ENCODE data around the gene EDN3. TPM values are rescaled to one million over a fixed set of nuclear protein-coding genes. Genes with fewer than 3 reads are reported as not detected.

The EDN3 gene
- total and polyA plus RNA-seq, 2 of the 8 experiments (the other 6 are each of a cell fraction or from before 2014, with no cell fraction given), result 0.17 to 0.38 TPM

DNA sequence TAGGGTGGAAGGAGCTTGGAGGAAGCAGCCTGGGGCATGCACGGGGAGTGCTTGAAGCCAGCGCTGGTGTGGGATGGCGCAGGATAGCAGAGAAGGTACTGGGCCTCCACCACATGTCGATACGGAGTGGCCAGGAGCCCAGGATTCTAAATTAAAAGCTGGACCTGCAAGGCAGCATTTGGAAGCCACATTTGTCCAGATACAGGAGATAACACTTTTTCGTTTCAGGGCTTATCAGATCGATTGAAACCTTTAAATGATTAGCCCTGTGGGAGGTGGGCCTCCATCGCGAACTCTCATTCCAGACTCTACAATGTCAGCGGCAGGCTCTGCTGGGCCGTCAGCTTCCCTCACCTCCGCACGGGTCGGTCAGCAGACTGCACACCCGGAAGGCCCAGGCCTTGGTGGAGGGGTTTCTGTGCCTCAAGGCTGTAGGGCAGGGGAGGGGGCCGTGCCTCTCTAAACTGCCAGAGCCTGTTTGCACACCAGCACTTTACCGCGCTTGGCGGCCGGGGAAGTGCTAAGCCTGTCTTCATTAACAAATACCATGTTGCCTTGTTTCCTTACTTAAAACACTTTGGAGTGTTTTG, 17.9 kb downstream of the EDN3 start (continued):
- TF ChIP-seq, protein P1, sequence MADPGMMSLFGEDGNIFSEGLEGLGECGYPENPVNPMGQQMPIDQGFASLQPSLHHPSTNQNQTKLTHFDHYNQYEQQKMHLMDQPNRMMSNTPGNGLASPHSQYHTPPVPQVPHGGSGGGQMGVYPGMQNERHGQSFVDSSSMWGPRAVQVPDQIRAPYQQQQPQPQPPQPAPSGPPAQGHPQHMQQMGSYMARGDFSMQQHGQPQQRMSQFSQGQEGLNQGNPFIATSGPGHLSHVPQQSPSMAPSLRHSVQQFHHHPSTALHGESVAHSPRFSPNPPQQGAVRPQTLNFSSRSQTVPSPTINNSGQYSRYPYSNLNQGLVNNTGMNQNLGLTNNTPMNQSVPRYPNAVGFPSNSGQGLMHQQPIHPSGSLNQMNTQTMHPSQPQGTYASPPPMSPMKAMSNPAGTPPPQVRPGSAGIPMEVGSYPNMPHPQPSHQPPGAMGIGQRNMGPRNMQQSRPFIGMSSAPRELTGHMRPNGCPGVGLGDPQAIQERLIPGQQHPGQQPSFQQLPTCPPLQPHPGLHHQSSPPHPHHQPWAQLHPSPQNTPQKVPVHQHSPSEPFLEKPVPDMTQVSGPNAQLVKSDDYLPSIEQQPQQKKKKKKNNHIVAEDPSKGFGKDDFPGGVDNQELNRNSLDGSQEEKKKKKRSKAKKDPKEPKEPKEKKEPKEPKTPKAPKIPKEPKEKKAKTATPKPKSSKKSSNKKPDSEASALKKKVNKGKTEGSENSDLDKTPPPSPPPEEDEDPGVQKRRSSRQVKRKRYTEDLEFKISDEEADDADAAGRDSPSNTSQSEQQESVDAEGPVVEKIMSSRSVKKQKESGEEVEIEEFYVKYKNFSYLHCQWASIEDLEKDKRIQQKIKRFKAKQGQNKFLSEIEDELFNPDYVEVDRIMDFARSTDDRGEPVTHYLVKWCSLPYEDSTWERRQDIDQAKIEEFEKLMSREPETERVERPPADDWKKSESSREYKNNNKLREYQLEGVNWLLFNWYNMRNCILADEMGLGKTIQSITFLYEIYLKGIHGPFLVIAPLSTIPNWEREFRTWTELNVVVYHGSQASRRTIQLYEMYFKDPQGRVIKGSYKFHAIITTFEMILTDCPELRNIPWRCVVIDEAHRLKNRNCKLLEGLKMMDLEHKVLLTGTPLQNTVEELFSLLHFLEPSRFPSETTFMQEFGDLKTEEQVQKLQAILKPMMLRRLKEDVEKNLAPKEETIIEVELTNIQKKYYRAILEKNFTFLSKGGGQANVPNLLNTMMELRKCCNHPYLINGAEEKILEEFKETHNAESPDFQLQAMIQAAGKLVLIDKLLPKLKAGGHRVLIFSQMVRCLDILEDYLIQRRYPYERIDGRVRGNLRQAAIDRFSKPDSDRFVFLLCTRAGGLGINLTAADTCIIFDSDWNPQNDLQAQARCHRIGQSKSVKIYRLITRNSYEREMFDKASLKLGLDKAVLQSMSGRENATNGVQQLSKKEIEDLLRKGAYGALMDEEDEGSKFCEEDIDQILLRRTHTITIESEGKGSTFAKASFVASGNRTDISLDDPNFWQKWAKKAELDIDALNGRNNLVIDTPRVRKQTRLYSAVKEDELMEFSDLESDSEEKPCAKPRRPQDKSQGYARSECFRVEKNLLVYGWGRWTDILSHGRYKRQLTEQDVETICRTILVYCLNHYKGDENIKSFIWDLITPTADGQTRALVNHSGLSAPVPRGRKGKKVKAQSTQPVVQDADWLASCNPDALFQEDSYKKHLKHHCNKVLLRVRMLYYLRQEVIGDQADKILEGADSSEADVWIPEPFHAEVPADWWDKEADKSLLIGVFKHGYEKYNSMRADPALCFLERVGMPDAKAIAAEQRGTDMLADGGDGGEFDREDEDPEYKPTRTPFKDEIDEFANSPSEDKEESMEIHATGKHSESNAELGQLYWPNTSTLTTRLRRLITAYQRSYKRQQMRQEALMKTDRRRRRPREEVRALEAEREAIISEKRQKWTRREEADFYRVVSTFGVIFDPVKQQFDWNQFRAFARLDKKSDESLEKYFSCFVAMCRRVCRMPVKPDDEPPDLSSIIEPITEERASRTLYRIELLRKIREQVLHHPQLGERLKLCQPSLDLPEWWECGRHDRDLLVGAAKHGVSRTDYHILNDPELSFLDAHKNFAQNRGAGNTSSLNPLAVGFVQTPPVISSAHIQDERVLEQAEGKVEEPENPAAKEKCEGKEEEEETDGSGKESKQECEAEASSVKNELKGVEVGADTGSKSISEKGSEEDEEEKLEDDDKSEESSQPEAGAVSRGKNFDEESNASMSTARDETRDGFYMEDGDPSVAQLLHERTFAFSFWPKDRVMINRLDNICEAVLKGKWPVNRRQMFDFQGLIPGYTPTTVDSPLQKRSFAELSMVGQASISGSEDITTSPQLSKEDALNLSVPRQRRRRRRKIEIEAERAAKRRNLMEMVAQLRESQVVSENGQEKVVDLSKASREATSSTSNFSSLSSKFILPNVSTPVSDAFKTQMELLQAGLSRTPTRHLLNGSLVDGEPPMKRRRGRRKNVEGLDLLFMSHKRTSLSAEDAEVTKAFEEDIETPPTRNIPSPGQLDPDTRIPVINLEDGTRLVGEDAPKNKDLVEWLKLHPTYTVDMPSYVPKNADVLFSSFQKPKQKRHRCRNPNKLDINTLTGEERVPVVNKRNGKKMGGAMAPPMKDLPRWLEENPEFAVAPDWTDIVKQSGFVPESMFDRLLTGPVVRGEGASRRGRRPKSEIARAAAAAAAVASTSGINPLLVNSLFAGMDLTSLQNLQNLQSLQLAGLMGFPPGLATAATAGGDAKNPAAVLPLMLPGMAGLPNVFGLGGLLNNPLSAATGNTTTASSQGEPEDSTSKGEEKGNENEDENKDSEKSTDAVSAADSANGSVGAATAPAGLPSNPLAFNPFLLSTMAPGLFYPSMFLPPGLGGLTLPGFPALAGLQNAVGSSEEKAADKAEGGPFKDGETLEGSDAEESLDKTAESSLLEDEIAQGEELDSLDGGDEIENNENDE (IDR thresholded peaks at IDR 0.05; ENCODE audit: insufficient replicate concordance, low read length), result no peak
- TF ChIP-seq BCL11A (IDR thresholded peaks at IDR 0.05; ENCODE audit: low read depth in 2 of 2, low read length in 2 of 2) (no peak), ZNF274 (IDR thresholded peaks at IDR 0.05; ENCODE audit: borderline replicate concordance, extremely low read depth, low read length) (no peak), JUN (IDR thresholded peaks at IDR 0.05; ENCODE audit: low read depth, low read length) (no peak), POLR2A (IDR thresholded peaks at IDR 0.05; ENCODE audit: control extremely low read depth in 1 of 2, low read depth in 2 of 2, low read length in 2 of 2) (no peak), TAF1 (IDR thresholded peaks at IDR 0.05; ENCODE audit: low read depth, low read length) (no peak), SIN3A (conservative IDR thresholded peaks at IDR 0.05 in 1 of 2, IDR thresholded peaks at IDR 0.05 in 1 of 2; ENCODE audit: low read depth in 1 of 2, low read length in 2 of 2) (no peak), CHD1 (IDR thresholded peaks at IDR 0.05; ENCODE audit: low read depth, low read length) (no peak)
- TF ChIP-seq, protein P2, sequence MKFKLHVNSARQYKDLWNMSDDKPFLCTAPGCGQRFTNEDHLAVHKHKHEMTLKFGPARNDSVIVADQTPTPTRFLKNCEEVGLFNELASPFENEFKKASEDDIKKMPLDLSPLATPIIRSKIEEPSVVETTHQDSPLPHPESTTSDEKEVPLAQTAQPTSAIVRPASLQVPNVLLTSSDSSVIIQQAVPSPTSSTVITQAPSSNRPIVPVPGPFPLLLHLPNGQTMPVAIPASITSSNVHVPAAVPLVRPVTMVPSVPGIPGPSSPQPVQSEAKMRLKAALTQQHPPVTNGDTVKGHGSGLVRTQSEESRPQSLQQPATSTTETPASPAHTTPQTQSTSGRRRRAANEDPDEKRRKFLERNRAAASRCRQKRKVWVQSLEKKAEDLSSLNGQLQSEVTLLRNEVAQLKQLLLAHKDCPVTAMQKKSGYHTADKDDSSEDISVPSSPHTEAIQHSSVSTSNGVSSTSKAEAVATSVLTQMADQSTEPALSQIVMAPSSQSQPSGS (IDR thresholded peaks at IDR 0.05; ENCODE audit: low read length), result no peak
